Nephron progenitor cell (in vitro differentiated cells): ENCODE results near the gene COPE.
A peak's percentile ranks its signal among the peaks of the same experiment; 100 is the strongest.

ENCODE experiments used
- DNase-seq: peaks from one replicate; pipeline ENCODE4 v3.0.0; 2021
- H3K27ac Mint-ChIP-seq: 2 replicates; pipeline ENCODE4 v1.8.0; 2021; ENCODE audit warnings: mild to moderate bottlenecking, moderate library complexity, mixed read lengths
- H3K27me3 Mint-ChIP-seq: 2 replicates; pipeline ENCODE4 v1.8.0; 2021; ENCODE audit warnings: mild to moderate bottlenecking, low read depth, mixed read lengths; ENCODE audit not compliant: poor library complexity
- H3K36me3 Mint-ChIP-seq: 2 replicates; pipeline ENCODE4 v1.8.0; 2021; ENCODE audit warnings: low read depth, mixed read lengths
- H3K4me1 Mint-ChIP-seq: 2 replicates; pipeline ENCODE4 v1.8.0; 2021; ENCODE audit warnings: mixed read lengths
- H3K4me3 Mint-ChIP-seq: 2 replicates; pipeline ENCODE4 v1.8.0; 2021; ENCODE audit warnings: mild to moderate bottlenecking, moderate library complexity, mixed read lengths
- H3K9me3 Mint-ChIP-seq: 2 replicates; pipeline ENCODE4 v1.8.0; 2021; ENCODE audit warnings: mild to moderate bottlenecking, moderate library complexity, mixed read lengths
- TF ChIP-seq, protein P1 (sequence below): fragments of 200-600 bp; sonication (generic); IDR thresholded peaks from 2 replicates; pipeline ENCODE4 v1.5.0; 2021; ENCODE audit warnings: antibody characterized with exemption

The COPE gene

DNA sequence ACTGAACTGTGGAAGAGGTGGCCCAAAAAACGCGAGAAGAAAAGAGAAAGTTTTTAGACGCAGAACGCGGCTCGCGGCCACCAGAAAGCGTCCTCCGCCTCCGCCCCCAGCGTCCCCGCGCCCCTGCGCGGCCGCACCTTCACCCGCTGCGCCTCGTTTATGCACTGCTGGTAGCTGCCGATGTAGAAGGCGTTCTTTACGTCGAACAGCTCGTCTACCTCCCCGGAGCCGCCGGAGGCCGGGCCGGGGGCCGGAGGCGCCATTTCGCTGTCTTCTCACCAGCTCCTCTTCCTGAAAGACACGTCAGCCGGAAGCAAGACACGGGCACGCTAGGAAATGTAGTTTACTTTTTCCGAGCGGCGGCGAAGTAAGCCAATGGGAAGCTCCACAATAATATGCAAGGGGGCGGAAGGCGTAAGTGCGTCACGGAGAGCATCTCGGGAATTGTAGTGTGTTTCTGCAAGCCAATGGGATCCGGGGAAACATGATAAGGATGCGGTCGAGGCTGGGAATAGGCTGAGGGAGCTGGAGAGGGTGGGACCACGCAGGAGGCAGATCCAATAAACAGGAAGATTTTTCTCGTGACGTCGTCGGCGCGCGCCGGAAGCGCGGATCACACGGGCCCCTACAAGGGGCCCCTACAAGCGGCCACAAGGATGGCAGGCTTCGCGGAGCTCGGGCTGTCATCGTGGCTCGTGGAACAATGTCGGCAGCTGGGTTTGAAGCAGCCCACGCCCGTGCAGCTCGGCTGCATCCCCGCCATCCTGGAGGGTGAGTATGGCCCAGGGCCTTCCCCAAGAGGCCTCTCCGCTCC lies at the start of gene COPE, which contains the start of gene DDX49:
Gene COPE, minus strand, starts transcription at position 302 of the 814 bp plus-strand sequence. Its CDS starts 39 bp downstream, at position 263.
Gene DDX49, plus strand, starts transcription at position 630 of the 814 bp plus-strand sequence. Its CDS starts 27 bp downstream, at position 657.
- TF ChIP-seq, protein P1, sequence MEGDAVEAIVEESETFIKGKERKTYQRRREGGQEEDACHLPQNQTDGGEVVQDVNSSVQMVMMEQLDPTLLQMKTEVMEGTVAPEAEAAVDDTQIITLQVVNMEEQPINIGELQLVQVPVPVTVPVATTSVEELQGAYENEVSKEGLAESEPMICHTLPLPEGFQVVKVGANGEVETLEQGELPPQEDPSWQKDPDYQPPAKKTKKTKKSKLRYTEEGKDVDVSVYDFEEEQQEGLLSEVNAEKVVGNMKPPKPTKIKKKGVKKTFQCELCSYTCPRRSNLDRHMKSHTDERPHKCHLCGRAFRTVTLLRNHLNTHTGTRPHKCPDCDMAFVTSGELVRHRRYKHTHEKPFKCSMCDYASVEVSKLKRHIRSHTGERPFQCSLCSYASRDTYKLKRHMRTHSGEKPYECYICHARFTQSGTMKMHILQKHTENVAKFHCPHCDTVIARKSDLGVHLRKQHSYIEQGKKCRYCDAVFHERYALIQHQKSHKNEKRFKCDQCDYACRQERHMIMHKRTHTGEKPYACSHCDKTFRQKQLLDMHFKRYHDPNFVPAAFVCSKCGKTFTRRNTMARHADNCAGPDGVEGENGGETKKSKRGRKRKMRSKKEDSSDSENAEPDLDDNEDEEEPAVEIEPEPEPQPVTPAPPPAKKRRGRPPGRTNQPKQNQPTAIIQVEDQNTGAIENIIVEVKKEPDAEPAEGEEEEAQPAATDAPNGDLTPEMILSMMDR = no peak
- Mint-ChIP-seq H3K27ac (peak within 1 kb of the TSS; percentile 86), H3K27me3 (peaks cover 9% of the 10 kb centered on the region), H3K4me1 (peaks cover 34% of the 10 kb centered on the region), H3K9me3 (no peaks in the 10 kb centered on the region), H3K4me3 (peak within 1 kb of the TSS; percentile 96), H3K36me3 (peaks cover 20% of the 10 kb centered on the region)
- DNase-seq = peak; percentile 94

DNA sequence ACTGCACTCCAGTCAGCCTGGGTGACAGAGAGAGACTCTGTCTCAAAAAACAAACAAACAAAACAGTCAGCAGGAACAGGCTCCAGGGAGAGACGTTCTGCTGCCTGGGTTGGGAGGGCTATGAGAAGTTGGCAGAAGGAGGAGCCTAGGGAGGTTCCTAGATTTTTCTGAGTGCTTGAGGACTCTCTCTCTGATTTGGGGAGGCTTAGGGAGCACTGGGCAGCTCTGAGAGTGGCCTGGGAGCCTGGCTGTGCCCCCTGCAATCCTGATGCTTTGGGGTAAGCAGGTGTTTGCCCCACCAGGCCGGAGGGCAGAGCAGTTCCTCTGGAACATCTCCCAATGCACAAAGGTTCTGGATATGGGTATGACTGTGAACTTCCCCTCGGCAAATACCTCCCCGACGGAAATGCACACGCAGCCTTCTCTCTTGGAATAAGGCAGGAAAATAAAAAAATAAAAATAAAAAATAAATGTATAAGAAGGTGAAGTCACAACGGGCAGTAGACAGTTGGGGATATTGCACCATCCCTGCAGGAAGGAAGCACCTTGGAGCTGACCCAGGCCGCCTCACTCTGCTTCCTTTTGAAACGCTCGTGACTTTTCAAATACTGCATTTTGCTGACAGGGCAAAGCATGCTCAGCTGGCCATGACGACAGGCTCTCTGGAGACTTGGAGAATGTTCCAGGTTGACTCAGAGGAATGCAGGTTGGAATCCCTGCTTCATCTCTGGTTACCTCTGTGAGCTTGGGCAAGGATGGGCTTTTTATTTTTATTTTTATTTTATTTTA lies 48.4 kb upstream of the COPE start:
- peak; percentile 12 for DNase-seq
- H3K9me3 Mint-ChIP-seq = peaks cover 4% of the 10 kb centered on the region
- H3K27me3 Mint-ChIP-seq = peaks cover 23% of the 10 kb centered on the region
- no peak overlapping the region for H3K27ac Mint-ChIP-seq
- no peaks in the 10 kb centered on the region for H3K36me3 Mint-ChIP-seq
- H3K4me3 Mint-ChIP-seq = no peak overlapping the region
- H3K4me1 Mint-ChIP-seq = peaks cover 16% of the 10 kb centered on the region
- TF ChIP-seq, protein P1 = no peak

DNA sequence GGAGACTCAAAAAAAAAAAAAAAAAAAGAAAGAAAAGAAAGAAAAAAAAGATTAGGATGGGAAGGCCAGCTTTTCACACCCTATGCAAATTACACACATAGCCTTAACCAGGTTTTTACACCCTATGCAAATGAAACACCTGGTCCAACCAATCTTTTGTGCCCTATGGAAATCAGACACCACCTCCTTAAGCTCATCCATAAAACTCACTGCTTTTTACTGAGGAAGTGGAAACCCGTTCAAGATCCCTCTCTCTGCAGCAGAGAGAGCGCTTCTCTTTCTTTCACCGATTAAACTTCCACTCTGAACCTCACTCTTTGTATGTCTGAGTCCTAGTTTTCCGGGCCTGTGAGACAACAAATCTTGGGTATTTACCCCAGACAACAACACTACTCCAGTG lies 47.1 kb upstream of the COPE start:
- no peak overlapping the region for H3K4me3 Mint-ChIP-seq
- H3K4me1 Mint-ChIP-seq = peaks cover 20% of the 10 kb centered on the region
- no peak for DNase-seq
- TF ChIP-seq, protein P1 = no peak
- peaks cover 4% of the 10 kb centered on the region for H3K9me3 Mint-ChIP-seq
- peaks cover 35% of the 10 kb centered on the region for H3K27me3 Mint-ChIP-seq
- H3K27ac Mint-ChIP-seq = peak overlapping the region; percentile 93
- no peaks in the 10 kb centered on the region for H3K36me3 Mint-ChIP-seq

DNA sequence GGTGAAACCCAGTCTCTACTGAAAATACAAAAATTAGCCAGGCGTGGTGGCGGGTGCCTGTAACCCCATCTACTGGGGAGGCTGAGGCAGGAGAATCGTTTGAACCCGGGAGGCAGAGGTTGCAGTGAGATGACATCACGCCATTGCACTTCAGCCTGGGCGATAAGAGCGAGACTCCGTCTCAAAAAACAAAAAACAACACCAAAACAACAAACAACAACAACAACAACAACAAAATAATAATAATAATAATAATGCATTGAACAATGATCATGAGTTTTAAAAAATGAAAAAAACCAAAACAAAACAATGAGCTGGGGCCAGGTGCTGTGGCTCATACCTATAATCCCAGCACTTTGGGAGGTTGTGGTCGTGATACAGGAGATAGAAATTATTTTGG lies 44.9 kb upstream of the COPE start:
- peaks cover 21% of the 10 kb centered on the region for H3K4me1 Mint-ChIP-seq
- peaks cover 52% of the 10 kb centered on the region for H3K27me3 Mint-ChIP-seq
- peaks cover 4% of the 10 kb centered on the region for H3K9me3 Mint-ChIP-seq
- no peak for DNase-seq
- TF ChIP-seq, protein P1 = no peak
- no peak overlapping the region for H3K27ac Mint-ChIP-seq
- H3K36me3 Mint-ChIP-seq = no peaks in the 10 kb centered on the region
- no peak overlapping the region for H3K4me3 Mint-ChIP-seq

DNA sequence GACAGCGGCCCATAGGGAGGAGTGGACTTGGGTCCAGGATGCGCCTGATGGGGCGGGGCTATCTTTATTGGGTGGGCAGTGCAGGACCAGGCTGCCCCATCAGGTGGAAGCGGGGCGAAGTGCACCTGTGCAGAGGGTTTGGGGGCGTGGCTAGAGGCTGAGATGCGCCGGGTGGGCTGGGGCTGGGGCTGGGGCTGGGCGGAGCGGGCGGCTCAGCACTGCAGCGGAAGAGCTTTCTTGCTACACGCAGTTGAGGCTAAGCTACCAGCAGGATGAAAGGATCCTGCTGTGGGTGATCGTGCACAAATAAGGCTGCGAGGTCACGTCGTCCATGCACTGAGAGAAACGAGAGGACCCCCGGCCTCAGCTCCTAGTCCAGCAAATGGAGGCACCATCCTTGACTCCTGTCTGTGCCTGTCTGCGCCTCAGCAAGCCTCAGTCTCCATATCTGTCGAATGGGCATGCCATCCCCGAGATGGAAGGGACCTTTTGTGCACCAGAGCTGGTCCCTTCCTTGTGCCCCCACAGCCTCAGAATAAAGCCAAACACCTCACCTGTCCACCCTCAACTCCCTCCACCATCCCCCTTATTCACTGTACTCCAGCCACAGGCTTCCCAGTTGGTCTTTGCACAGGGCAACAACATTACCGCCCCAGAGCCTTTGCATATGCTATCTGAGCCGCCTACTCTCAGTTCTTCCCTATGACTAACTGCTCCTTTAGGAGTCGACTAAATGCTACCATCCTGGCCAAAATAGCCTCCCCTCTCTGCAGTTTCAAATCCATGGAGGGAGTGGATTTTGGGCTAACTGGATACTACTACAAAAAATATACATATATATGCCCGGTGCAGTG lies 42.8 kb upstream of the COPE start:
- TF ChIP-seq, protein P1 = no peak
- Mint-ChIP-seq H3K9me3 (no peaks in the 10 kb centered on the region), H3K27ac (no peak overlapping the region), H3K27me3 (peaks cover 61% of the 10 kb centered on the region), H3K4me1 (peaks cover 11% of the 10 kb centered on the region), H3K36me3 (no peaks in the 10 kb centered on the region), H3K4me3 (peak overlapping the region; percentile 56)
- DNase-seq = peak; percentile 57
